Measurements from ENCODE around the gene CMSS1. TPM values are rescaled to one million over a fixed set of nuclear protein-coding genes. Genes with fewer than 3 reads are reported as not detected.

CMSS1 gene
- total RNA-seq, 1 experiment from 2014 or later, result 64.1 TPM

DNA sequence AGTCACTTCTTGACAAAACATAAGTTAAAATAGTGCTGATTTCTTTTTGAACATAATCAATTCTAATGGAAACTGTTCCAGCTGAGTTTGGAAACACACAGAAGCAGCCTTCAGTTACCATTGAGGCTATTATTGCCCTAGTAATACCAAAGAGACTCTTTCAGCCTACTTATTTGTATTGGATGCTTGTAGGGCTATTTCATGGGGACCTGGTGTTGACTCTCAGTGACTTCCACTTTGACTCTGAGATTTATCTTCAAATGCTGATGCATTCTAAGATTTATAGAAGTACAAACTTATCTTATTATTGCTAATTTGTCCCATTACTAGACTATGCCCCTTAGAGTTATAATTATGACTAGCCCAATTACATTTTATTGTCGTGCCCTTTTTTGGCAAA is 67.4 kb downstream of the CMSS1 start:
- H3K9me2 ChIP-seq (ENCODE audit: insufficient read depth), result no peaks in the 10 kb centered on the region
- ChIA-PET POLR2A (no interaction called here), CTCF (no interaction called here), RAD21 (ENCODE audit: low non-redundant PET in 1 of 2, low total read pairs in 2 of 2, uncharacterized antibody in 2 of 2, unreplicated experiment in 2 of 2) (no interaction called here)
- BruUV-seq (replicated peaks), result no TSS peak
- intact Hi-C loops (cut with micrococcal nuclease), result no loop called here
- H3K79me2 ChIP-seq (ENCODE audit: insufficient read depth, low read length), result peaks cover 5% of the 10 kb centered on the region; the same call in 1 of the 2 replicates
- no peaks in the 10 kb centered on the region for H4K20me1 ChIP-seq (ENCODE audit: insufficient read depth)
- H3K27me3 ChIP-seq (ENCODE audit: insufficient read depth, low read length), result no peaks in the 10 kb centered on the region
- no peak for DNase-seq (ENCODE audit: low read depth, low spot score)
- H3K4me3 ChIP-seq (replicated peaks in 1 of 2; ENCODE audit: low read depth in 1 of 2, low read length in 2 of 2), result no peak overlapping the region
- H3K27ac ChIP-seq (ENCODE audit: low read depth, low read length), result no peak overlapping the region
- no peak overlapping the region for H3K4me2 ChIP-seq (ENCODE audit: low read length)
- no peak overlapping the region for H2AFZ ChIP-seq (ENCODE audit: low read depth, low read length, poor library complexity, severe bottlenecking)
- no peaks in the 10 kb centered on the region for H3K4me1 ChIP-seq (ENCODE audit: control insufficient read depth in 1 of 2, insufficient read depth in 2 of 2, low read length in 2 of 2)
- TF ChIP-seq CTCF (IDR thresholded peaks at IDR 0.05 in 2 of 3, conservative IDR thresholded peaks at IDR 0.05 in 1 of 3; ENCODE audit: borderline replicate concordance in 1 of 3, insufficient read depth in 1 of 3, low read depth in 2 of 3, low read length in 2 of 3), result no peak
- TF ChIP-seq FOSL1 (IDR thresholded peaks at IDR 0.05; ENCODE audit: low read depth), result no peak
- no peak for TF ChIP-seq ZBTB33 (IDR thresholded peaks at IDR 0.05; ENCODE audit: extremely low read depth, insufficient replicate concordance, low read length)
- TF ChIP-seq ELF1 (IDR thresholded peaks at IDR 0.05; ENCODE audit: borderline replicate concordance, low read depth), result no peak
- TF ChIP-seq RAD21 (IDR thresholded peaks at IDR 0.05; ENCODE audit: low read depth), result no peak
- no peak for TF ChIP-seq CBX3 (IDR thresholded peaks at IDR 0.05; ENCODE audit: low read depth)
- no peak for TF ChIP-seq TCF7L2 (IDR thresholded peaks at IDR 0.05; ENCODE audit: borderline replicate concordance, extremely low read depth, insufficient read depth, insufficient read length)
- TF ChIP-seq, protein P1, sequence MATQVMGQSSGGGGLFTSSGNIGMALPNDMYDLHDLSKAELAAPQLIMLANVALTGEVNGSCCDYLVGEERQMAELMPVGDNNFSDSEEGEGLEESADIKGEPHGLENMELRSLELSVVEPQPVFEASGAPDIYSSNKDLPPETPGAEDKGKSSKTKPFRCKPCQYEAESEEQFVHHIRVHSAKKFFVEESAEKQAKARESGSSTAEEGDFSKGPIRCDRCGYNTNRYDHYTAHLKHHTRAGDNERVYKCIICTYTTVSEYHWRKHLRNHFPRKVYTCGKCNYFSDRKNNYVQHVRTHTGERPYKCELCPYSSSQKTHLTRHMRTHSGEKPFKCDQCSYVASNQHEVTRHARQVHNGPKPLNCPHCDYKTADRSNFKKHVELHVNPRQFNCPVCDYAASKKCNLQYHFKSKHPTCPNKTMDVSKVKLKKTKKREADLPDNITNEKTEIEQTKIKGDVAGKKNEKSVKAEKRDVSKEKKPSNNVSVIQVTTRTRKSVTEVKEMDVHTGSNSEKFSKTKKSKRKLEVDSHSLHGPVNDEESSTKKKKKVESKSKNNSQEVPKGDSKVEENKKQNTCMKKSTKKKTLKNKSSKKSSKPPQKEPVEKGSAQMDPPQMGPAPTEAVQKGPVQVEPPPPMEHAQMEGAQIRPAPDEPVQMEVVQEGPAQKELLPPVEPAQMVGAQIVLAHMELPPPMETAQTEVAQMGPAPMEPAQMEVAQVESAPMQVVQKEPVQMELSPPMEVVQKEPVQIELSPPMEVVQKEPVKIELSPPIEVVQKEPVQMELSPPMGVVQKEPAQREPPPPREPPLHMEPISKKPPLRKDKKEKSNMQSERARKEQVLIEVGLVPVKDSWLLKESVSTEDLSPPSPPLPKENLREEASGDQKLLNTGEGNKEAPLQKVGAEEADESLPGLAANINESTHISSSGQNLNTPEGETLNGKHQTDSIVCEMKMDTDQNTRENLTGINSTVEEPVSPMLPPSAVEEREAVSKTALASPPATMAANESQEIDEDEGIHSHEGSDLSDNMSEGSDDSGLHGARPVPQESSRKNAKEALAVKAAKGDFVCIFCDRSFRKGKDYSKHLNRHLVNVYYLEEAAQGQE (IDR thresholded peaks at IDR 0.05; ENCODE audit: low read depth), result no peak
- no peak for TF ChIP-seq ZNF274 (IDR thresholded peaks at IDR 0.05; ENCODE audit: low read depth, low read length)
- TF ChIP-seq POLR2A (IDR thresholded peaks at IDR 0.05; ENCODE audit: borderline replicate concordance, extremely low read depth, insufficient read depth, insufficient read length), result no peak
- no peak for TF ChIP-seq CEBPB (IDR thresholded peaks at IDR 0.05; ENCODE audit: low read depth)
- TF ChIP-seq MAX (IDR thresholded peaks at IDR 0.05), result no peak
- TF ChIP-seq EGR1 (IDR thresholded peaks at IDR 0.05; ENCODE audit: low read depth), result no peak
- no peak for TF ChIP-seq SIN3A (IDR thresholded peaks at IDR 0.05; ENCODE audit: low read depth)
- no peak for TF ChIP-seq EZH2 (IDR thresholded peaks at IDR 0.05)
- TF ChIP-seq ATF3 (IDR thresholded peaks at IDR 0.05), result no peak
- TF ChIP-seq ZFX (IDR thresholded peaks at IDR 0.05), result no peak
- no peak for TF ChIP-seq EZH2phosphoT487 (IDR thresholded peaks at IDR 0.05; ENCODE audit: borderline replicate concordance)
- H3K36me3 ChIP-seq (ENCODE audit: control insufficient read depth in 1 of 2, insufficient read depth in 2 of 2, low read length in 2 of 2), result no peaks in the 10 kb centered on the region
- H3K9ac ChIP-seq (ENCODE audit: low read length), result no peak overlapping the region
- H3K9me3 ChIP-seq (ENCODE audit: control insufficient read depth in 1 of 2, insufficient read depth in 1 of 2, low read depth in 1 of 2, low read length in 2 of 2), result no peaks in the 10 kb centered on the region
- no peak for ATAC-seq
